K562 (cell line): Measurements from ENCODE around the gene DENND10. TPM values are rescaled to one million over a fixed set of nuclear protein-coding genes. Genes with fewer than 3 reads are reported as not detected.

Experiments used
- C11orf30 ChIP-seq: fragments of 450-650 bp; IDR thresholded peaks from 2 replicates; pipeline ENCODE4 v1.6.1; 2016; ENCODE audit warnings: low read depth, mild to moderate bottlenecking
- CHD7 ChIP-seq: fragments of 200-600 bp; sonication (generic); IDR thresholded peaks from one replicate; pipeline ENCODE4 v1.6.1; 2012; ENCODE audit warnings: mild to moderate bottlenecking, low read depth, low read length, inconsistent platforms
- FUS ChIP-seq: fragments of 200-400 bp; formaldehyde crosslinking; optimal IDR thresholded peaks from 2 replicates; pipeline ENCODE3; 2017; ENCODE audit warnings: low read depth, low read length
- NFIC ChIP-seq: fragments of 450-650 bp; IDR thresholded peaks from 2 replicates; pipeline ENCODE4 v1.6.1; 2017; ENCODE audit warnings: mild to moderate bottlenecking, inconsistent platforms
- PHF8 ChIP-seq: fragments of 200-600 bp; sonication (generic); IDR thresholded peaks from 2 replicates; pipeline ENCODE4 v1.6.1; 2012; ENCODE audit warnings: mixed run types, mild to moderate bottlenecking, inconsistent platforms, low read length, moderate library complexity, borderline replicate concordance
- PKNOX1 ChIP-seq: fragments of 450-650 bp; IDR thresholded peaks from 2 replicates; pipeline ENCODE4 v1.6.1; 2016
- PPARD ChIP-seq: fragments of 250-450 bp; sonication (Bioruptor Pico); IDR thresholded peaks from 2 replicates; pipeline ENCODE4 v1.8.0; 2022; ENCODE audit warnings: inconsistent platforms, mild to moderate bottlenecking, moderate library complexity
- SNAPC5 ChIP-seq: fragments of 250-450 bp; sonication (Bioruptor Pico); IDR thresholded peaks from 2 replicates; pipeline ENCODE4 v1.8.0; 2021; ENCODE audit warnings: moderate library complexity, mild to moderate bottlenecking, inconsistent platforms
- STAT5B ChIP-seq: fragments of 250-450 bp; sonication (Bioruptor Pico); IDR thresholded peaks from 2 replicates; pipeline ENCODE4 v1.8.0; 2021; ENCODE audit warnings: mild to moderate bottlenecking, inconsistent platforms
- ZNF3 ChIP-seq: fragments of 250-450 bp; sonication (Bioruptor Pico); IDR thresholded peaks from 2 replicates; pipeline ENCODE4 v1.5.0; 2021; ENCODE audit warnings: mild to moderate bottlenecking, moderate library complexity
- polyA plus RNA-seq, 8 experiments: library from polyadenylated mRNA; depleted of rRNA in 4 of 8; stranded (reverse) in 5 of 8; unstranded in 3 of 8; fragments of >200 nt; fragmentation: Nextera tagmentation in 2 of 8; fragmentation: Illumina TruSeq in 1 of 8; extraction: Ambion mirVana in 2 of 8; extraction: Trizol in 1 of 8; gene quantifications; 2 replicates each; pipeline versions ENCODE4 v1.2.1 to v1.2.3, GENCODE V29; 2011 to 2014; ENCODE audit warnings: inconsistent platforms in 1 of 8, missing spikeins in 1 of 8
- total RNA-seq, 7 experiments: library from RNA; depleted of rRNA in 6 of 7; stranded (reverse); fragments of >200 nt in 6 of 7; fragmentation: Illumina TruSeq in 2 of 7; extraction: Trizol in 2 of 7; gene quantifications; 2 replicates each; pipeline versions ENCODE4 v1.2.1 to v1.2.3, GENCODE V29; 2011 to 2021; ENCODE audit warnings: low replicate concordance in 1 of 7
- TF ChIP-seq, protein P1 (sequence below): sonication (generic); formaldehyde crosslinking; IDR thresholded peaks from 2 replicates; pipeline ENCODE4 v1.8.0; 2022; ENCODE audit warnings: mild to moderate bottlenecking, missing genetic modification reagents
- TF ChIP-seq, protein P2 (sequence below): IDR thresholded peaks from 2 replicates; pipeline ENCODE4 v1.6.1; 2011; ENCODE audit not compliant: insufficient read length; ENCODE audit errors: extremely low read depth

The DENND10 gene
- total and polyA plus RNA-seq, 9 of the 15 experiments (the other 6 are each of a cell fraction or from before 2014, with no cell fraction given) = 9.4 to 20.0 (median 12.5) TPM

- TF ChIP-seq CHD7 = no peak
- no peak for TF ChIP-seq ZNF3
- TF ChIP-seq, protein P1, sequence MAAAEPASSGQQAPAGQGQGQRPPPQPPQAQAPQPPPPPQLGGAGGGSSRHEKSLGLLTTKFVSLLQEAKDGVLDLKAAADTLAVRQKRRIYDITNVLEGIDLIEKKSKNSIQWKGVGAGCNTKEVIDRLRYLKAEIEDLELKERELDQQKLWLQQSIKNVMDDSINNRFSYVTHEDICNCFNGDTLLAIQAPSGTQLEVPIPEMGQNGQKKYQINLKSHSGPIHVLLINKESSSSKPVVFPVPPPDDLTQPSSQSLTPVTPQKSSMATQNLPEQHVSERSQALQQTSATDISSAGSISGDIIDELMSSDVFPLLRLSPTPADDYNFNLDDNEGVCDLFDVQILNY (CRISPR knock-in tag) = 0 out of 2 replicates have a peak, but pooled peaks have one; percentile 28
- peak; percentile 83 for TF ChIP-seq C11orf30
- peak; percentile 81; the same call in 1 of the 2 replicates for TF ChIP-seq PHF8
- TF ChIP-seq NFIC = peak; percentile 75
- no peak for TF ChIP-seq FUS
- TF ChIP-seq PPARD = no peak
- TF ChIP-seq STAT5B (CRISPR knock-in tag) = no peak
- TF ChIP-seq, protein P2, sequence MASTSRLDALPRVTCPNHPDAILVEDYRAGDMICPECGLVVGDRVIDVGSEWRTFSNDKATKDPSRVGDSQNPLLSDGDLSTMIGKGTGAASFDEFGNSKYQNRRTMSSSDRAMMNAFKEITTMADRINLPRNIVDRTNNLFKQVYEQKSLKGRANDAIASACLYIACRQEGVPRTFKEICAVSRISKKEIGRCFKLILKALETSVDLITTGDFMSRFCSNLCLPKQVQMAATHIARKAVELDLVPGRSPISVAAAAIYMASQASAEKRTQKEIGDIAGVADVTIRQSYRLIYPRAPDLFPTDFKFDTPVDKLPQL = no peak
- TF ChIP-seq SNAPC5 = no peak
- no peak; the same call in 1 of the 2 replicates for TF ChIP-seq PKNOX1
Measured at GRCh38 chr10:119080521-119081259, 23.2 kb upstream of the DENND10 start, which contains the start of gene EIF3A (continued).
